Activated naive CD4-positive, alpha-beta T cell treated with anti-CD3 and anti-CD28 coated beads, Interleukin-2, amount 50 U/mL, for 16 hours (primary cell): ENCODE measurements around the gene RIMKLB.
A peak's percentile ranks its signal among the peaks of the same experiment; 100 is the strongest.

ENCODE experiments used
- DNase-seq: peaks from one replicate; pipeline ENCODE4 v3.0.0-alpha.2; 2020

The RIMKLB gene

GRCh38 chr12:8697476-8698131 is at the start of gene RIMKLB:
Gene RIMKLB, plus strand, starts transcription at chr12:8697991. Its CDS starts 15,876 bp downstream, at chr12:8713867.
- peak; percentile 83 for DNase-seq

GRCh38 chr12:8648576-8649205 is 49.1 kb upstream of the RIMKLB start:
- peak; percentile 43 for DNase-seq

DNA sequence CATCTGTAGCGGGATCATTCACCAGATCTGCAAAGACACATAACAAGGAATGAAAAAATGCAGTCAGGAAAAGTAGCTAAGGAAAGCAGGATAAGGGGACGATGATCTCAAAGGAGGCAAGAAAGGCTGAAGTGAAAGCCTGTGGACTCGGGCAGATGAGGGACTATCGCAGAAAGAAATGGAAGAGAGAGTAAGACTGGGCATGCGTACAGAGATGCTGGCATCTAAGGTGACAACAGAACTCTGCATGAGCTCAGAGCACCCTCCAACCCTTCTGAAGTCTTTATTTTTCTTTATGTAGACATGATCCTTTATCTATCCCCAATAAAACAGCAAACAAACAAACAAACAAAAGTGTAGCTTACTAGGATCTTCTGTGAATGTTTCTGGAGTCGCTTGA is 42.4 kb upstream of the RIMKLB start:
- no peak for DNase-seq

- no peak for DNase-seq
Measured at GRCh38 chr12:8658346-8658745, 39.4 kb upstream of the RIMKLB start.

- no peak for DNase-seq
Measured at GRCh38 chr12:8661016-8661415, 36.8 kb upstream of the RIMKLB start.

- no peak for DNase-seq
Measured at GRCh38 chr12:8661751-8662150, 36.0 kb upstream of the RIMKLB start.

DNA sequence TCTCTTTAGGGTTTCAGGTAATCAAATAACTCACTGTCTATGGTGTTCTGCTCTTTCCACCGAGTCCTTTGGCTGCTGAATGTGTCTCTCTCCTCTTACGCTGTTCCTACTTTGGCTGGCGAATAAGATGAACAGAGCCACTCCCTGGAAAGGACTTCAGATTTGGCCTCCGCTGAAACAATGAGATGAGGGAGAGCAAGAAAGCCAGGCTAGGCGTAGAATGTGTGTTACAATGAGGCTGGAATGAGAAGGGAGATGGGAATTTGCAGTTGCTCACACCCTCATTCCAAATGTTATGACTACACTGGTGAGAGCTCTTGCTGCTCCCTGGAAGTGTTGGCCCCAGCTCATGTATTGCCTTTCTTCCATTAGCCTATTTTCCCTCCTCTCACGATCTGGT is 35.2 kb upstream of the RIMKLB start, which contains the start of gene MFAP5:
Gene MFAP5 (minus strand): TSS at position 234 of the 400 bp plus-strand sequence. CDS start 722 bp downstream, outside the sequence.
- no peak for DNase-seq

DNA sequence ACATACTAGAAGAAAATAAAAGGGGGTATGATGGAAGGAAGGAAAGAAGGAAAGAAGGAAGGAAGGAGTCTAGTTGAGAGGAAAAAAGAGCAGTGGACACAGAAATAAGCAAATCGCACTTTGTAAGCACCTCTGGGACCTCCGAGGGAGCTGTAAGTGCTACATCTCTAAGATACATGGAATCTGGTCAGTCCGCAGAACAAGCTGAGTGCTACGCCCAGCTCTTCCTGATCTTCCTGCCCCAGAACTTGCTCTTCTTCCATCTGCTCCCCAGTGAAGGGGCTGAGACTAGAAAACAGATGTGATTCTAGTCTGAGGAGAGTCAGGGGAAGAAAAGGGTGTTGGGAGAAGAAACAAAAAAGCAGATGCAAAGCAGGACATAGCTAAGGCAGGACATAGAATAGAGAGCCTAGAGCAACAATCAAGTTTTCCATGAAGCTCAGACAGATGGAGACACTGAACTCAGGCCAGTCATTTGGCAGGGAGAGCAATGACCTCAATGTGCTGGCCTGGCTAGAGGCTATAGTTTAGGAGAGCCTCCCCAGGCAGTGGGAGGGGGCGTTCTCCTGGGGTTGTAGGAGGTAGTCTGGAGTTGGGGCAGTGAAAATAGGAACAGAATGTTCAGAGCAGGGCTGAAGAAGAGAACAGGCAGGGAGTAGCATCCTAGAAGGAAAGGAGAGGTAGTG is 33.4 kb upstream of the RIMKLB start:
- DNase-seq = no peak

DNA sequence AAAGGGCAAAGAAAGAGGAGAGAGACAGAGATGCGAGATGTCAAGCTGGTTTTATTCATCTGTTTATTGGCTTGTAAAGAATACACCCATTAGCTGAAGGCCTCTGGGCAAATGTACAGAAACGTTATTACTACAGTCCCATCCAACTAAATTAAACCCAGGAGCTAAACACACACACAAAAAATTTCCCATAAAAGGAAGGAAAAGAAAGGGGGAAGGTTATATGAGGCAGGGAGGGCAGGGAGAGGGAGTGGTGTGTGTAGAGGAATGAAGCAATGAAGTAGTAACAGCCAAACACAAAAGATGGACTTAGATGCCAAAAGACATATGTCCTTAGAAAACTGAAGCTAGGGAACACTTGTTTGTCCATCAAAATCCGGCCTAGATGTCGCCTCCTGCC is 32.0 kb upstream of the RIMKLB start:
- DNase-seq = no peak

- no peak for DNase-seq
Measured at GRCh38 chr12:8667270-8667669, 30.5 kb upstream of the RIMKLB start.

GRCh38 chr12:8668441-8668840 is 29.4 kb upstream of the RIMKLB start:
- DNase-seq = no peak

- DNase-seq = no peak
Measured at GRCh38 chr12:8672381-8672780, 25.4 kb upstream of the RIMKLB start.

GRCh38 chr12:8675591-8676036 is 22.2 kb upstream of the RIMKLB start:
- DNase-seq = no peak

GRCh38 chr12:8676651-8677050 is 21.1 kb upstream of the RIMKLB start:
- DNase-seq = no peak

- no peak for DNase-seq
Measured at GRCh38 chr12:8677362-8677761, 20.4 kb upstream of the RIMKLB start.

DNA sequence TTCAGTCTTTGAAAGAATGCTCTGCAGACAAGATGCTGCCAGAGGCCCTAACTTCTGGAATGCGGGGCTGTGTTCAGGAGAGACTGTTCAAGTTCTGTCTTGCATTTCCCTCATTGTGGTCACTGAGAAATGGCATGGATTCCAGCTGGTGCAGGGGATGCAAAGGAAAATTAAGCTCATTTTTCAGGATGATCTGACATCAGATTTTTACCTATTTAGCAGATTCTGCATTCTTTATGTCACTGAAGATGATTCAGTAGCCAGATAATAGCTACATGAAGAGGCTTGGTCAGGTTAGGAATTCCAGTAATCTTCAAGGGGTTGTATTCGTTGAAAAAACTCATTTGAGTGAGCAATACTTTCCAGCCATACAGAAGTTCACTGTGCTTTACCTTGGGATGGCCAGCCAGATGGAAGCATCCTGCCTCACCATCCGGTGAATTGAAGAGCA is 19.1 kb upstream of the RIMKLB start:
- DNase-seq = no peak

GRCh38 chr12:8680533-8680932 is 17.3 kb upstream of the RIMKLB start:
- no peak for DNase-seq

DNA sequence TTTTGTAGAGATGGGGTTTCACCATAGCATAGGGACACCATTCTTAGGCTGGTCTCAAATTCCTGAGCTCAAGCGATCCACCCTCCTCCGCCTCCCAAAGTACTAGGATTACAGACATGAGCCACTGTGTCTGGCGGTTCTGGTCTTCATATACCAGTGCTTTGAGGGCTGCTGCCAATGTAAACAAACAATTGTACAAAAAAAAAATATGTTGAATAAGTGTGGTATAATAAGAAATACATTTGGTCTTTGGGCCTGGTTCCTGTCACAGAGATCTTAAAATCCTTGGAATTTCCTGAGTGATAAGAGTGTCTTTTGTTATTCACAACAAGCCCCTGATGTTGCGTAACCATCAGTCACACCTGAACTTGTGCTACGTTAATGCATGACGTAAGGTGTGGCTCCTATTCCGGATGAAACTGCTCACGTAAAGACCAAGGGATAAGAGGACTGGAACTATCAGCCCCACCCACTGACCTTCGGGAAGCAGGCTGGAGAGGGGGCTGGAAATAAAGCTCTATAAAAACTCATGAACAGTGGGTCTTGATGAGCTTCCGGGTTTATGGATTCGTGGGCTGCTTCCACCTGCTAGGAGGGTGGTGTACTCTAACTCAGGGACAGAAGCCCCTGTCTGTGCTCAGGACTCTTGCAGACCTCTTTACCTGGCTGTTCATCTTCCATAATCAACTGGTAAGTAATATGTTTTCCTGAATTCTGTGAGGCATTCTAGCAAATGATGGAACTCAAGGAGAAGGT is 16.5 kb upstream of the RIMKLB start:
- no peak for DNase-seq

GRCh38 chr12:8685051-8685450 is 12.7 kb upstream of the RIMKLB start:
- no peak for DNase-seq

DNA sequence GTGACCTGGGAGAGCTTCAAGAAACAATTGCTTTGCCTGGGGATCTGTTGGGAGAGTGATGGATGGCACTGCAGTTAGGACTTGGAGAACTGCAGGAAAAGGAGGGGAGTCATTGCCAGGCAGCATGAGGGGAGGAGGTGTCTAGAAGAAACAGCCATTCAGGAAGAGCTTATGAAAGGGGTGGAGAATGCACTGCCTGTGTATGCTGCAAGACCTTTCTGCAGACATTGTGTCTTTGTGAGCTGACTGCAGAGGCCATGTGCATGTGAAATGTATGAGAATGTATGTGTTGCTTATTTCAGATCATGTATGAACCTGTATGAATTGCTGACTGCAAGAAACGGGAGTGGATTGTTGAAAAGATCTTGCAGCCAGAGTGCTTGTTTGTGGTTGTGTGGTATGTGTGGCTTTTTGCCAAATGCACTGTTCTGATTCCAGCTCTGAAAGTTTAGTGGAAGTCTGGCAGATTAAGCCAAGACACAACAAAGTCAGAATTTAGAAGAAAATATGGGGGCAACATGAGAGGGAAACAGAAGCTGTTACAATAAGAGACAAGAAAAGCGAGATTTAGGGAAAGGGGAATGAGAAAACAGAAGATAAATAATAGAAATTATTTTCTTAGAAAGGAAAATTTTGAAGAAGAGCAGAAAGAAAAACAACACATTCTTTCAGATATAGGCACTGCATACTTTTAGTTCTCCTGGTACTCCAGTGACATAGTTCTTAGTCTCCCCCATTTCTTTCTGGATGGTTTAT is 9.8 kb upstream of the RIMKLB start:
- DNase-seq = no peak

DNA sequence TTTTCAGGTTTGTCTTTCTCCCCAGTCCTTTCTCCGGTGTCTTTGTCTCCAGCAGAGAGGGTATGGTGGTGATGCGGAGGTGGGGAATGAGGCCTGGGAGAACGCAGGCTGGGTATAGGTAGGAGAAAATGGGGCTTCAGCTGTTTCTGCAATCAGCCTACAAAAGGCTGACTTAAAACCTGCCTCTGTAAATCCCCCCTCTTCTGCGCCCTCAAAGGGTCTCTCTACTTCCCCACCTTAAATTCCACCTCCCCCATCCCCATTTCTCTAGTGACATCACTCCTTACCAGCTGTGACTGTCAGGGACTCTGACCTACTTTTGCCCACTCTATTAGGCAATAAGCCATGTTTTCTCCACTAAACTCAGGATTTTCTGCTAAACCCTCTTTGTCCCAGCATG is 8.1 kb upstream of the RIMKLB start:
- DNase-seq = no peak

- DNase-seq = no peak
Measured at GRCh38 chr12:8692573-8692972, 5.2 kb upstream of the RIMKLB start.
